ENCODE data around the gene PLBD2. TPM values are rescaled to one million over a fixed set of nuclear protein-coding genes. Genes with fewer than 3 reads are reported as not detected.

PLBD2 gene
- total RNA-seq, 1 donor from 2014 or later = 52.2 TPM

- peaks cover 15% of the 10 kb centered on the region for H3K27me3 Mint-ChIP-seq (ENCODE audit: low read depth, unreplicated experiment)
- FAIRE-seq (no peak), DNase-seq (ENCODE audit: low read depth) (no peak)
- Histone ChIP-seq H3K79me2 (ENCODE audit: insufficient read depth, low read length) (no peaks in the 10 kb centered on the region), H2AFZ (ENCODE audit: low read depth, low read length) (no peak overlapping the region), H3K4me2 (ENCODE audit: low read length) (no peak overlapping the region), H3K9me3 (ENCODE audit: insufficient read depth, low read depth, low read length) (no peaks in the 10 kb centered on the region), H3K4me1 (ENCODE audit: insufficient read depth, low read length) (no peaks in the 10 kb centered on the region), H3K36me3 (ENCODE audit: insufficient read depth, low read length) (no peaks in the 10 kb centered on the region), H3K27me3 (ENCODE audit: insufficient read depth, low read length) (peaks cover 13% of the 10 kb centered on the region), H3K9ac (ENCODE audit: low read length) (no peak overlapping the region), H3K27ac (ENCODE audit: low read depth, low read length) (no peak overlapping the region), H3K4me3 (ENCODE audit: insufficient read depth, low read depth, low read length) (no peak overlapping the region), H4K20me1 (ENCODE audit: insufficient read depth, low read length) (no peaks in the 10 kb centered on the region)
- TF ChIP-seq EZH2 (IDR thresholded peaks at IDR 0.05; ENCODE audit: insufficient read depth, low read length) = no peak
- TF ChIP-seq CTCF (IDR thresholded peaks at IDR 0.05; ENCODE audit: insufficient read depth, low read depth, low read length) = peak; percentile 56
- no peak overlapping the region for H3K4me3 Mint-ChIP-seq (ENCODE audit: unreplicated experiment)
- no peaks in the 10 kb centered on the region for H3K4me1 Mint-ChIP-seq (ENCODE audit: low read depth, unreplicated experiment)
- no peak overlapping the region for H3K27ac Mint-ChIP-seq (ENCODE audit: unreplicated experiment)
- no peaks in the 10 kb centered on the region for H3K9me3 Mint-ChIP-seq (ENCODE audit: unreplicated experiment)
- no peaks in the 10 kb centered on the region for H3K36me3 Mint-ChIP-seq (ENCODE audit: low read depth, unreplicated experiment)
Observed at GRCh38 chr12:113439606-113440030, 81.2 kb downstream of the PLBD2 start.

GRCh38 chr12:113440336-113440735, 81.9 kb downstream of the PLBD2 start:
- Histone ChIP-seq H3K4me1 (ENCODE audit: insufficient read depth, low read length) (no peaks in the 10 kb centered on the region), H2AFZ (ENCODE audit: low read depth, low read length) (no peak overlapping the region), H4K20me1 (ENCODE audit: insufficient read depth, low read length) (no peaks in the 10 kb centered on the region), H3K27me3 (ENCODE audit: insufficient read depth, low read length) (peaks cover 13% of the 10 kb centered on the region), H3K9ac (ENCODE audit: low read length) (no peak overlapping the region), H3K27ac (ENCODE audit: low read depth, low read length) (no peak overlapping the region), H3K36me3 (ENCODE audit: insufficient read depth, low read length) (no peaks in the 10 kb centered on the region), H3K79me2 (ENCODE audit: insufficient read depth, low read length) (no peaks in the 10 kb centered on the region), H3K9me3 (ENCODE audit: insufficient read depth, low read depth, low read length) (no peaks in the 10 kb centered on the region), H3K4me3 (ENCODE audit: insufficient read depth, low read depth, low read length) (no peak overlapping the region), H3K4me2 (ENCODE audit: low read length) (no peak overlapping the region)
- FAIRE-seq (no peak), DNase-seq (ENCODE audit: low read depth) (no peak)
- H3K27me3 Mint-ChIP-seq (ENCODE audit: low read depth, unreplicated experiment) = peaks cover 21% of the 10 kb centered on the region
- no peaks in the 10 kb centered on the region for H3K36me3 Mint-ChIP-seq (ENCODE audit: low read depth, unreplicated experiment)
- H3K4me1 Mint-ChIP-seq (ENCODE audit: low read depth, unreplicated experiment) = no peaks in the 10 kb centered on the region
- H3K9me3 Mint-ChIP-seq (ENCODE audit: unreplicated experiment) = peaks cover 2% of the 10 kb centered on the region
- H3K27ac Mint-ChIP-seq (ENCODE audit: unreplicated experiment) = no peak overlapping the region
- TF ChIP-seq CTCF (IDR thresholded peaks at IDR 0.05; ENCODE audit: insufficient read depth, low read depth, low read length) (no peak), EZH2 (IDR thresholded peaks at IDR 0.05; ENCODE audit: insufficient read depth, low read length) (no peak)
- H3K4me3 Mint-ChIP-seq (ENCODE audit: unreplicated experiment) = no peak overlapping the region

Other genes starting within 250 kb of the PLBD2 start
- 0.43 and 0.48 TPM in 2 replicates for gene RASAL1, start 222.8 kb upstream of the PLBD2 start, total RNA-seq
- gene CFAP73, start 208.9 kb upstream of the PLBD2 start, total RNA-seq = not detected in 2 replicates
- 52.8 and 53.5 TPM in 2 replicates for gene DDX54, start 173.1 kb upstream of the PLBD2 start, total RNA-seq
- 20.9 and 23.5 TPM in 2 replicates for gene RITA1, start 172.9 kb upstream of the PLBD2 start, total RNA-seq
- 27.9 and 33.7 TPM in 2 replicates for gene TPCN1, start 137.1 kb upstream of the PLBD2 start, total RNA-seq
- gene SLC8B1, start 23.5 kb upstream of the PLBD2 start, total RNA-seq = 8.6 and 8.7 TPM in 2 replicates
- gene SDS, start 45.3 kb downstream of the PLBD2 start, total RNA-seq = not detected in 2 replicates
- gene SDSL, start 63.8 kb downstream of the PLBD2 start, total RNA-seq = 9.5 and 10.5 TPM in 2 replicates
- gene LHX5, start 113.3 kb downstream of the PLBD2 start, total RNA-seq = 0.25 TPM in 1 of 2 replicates, not detected in the other

All from astrocyte (in vitro differentiated cells and primary cell).